GM18505 (cell line): ENCODE data around the gene GPA33.

Experiments
- ATAC-seq: cut with Tn5 transposase; IDR thresholded peaks from one replicate; pipeline ENCODE4 v1.9.1; 2021; ENCODE audit not compliant: unreplicated experiment
- POLR2A ChIP-seq: IDR thresholded peaks from 4 replicates; pipeline ENCODE4 v1.6.1; 2011; ENCODE audit warnings: borderline replicate concordance; ENCODE audit not compliant: insufficient read depth, insufficient read length; ENCODE audit errors: extremely low read depth

The GPA33 gene

GRCh38 chr1:167090314-167090942 is at the start of gene GPA33:
Gene GPA33, minus strand, starts transcription at chr1:167090377. Its CDS starts 90 bp downstream, at chr1:167090287.
- ATAC-seq = peak; percentile 79
- no peak for TF ChIP-seq POLR2A

GRCh38 chr1:167138703-167139102 is 48.5 kb upstream of the GPA33 start:
- ATAC-seq = no peak
- TF ChIP-seq POLR2A = no peak

- ATAC-seq = no peak
- no peak for TF ChIP-seq POLR2A
Measured at GRCh38 chr1:167137793-167138510, 47.8 kb upstream of the GPA33 start.

GRCh38 chr1:167137332-167137781 is 47.2 kb upstream of the GPA33 start:
- no peak for TF ChIP-seq POLR2A
- ATAC-seq = no peak

GRCh38 chr1:167136806-167137205 is 46.6 kb upstream of the GPA33 start:
- TF ChIP-seq POLR2A = no peak
- ATAC-seq = no peak

- no peak for ATAC-seq
- no peak for TF ChIP-seq POLR2A
Measured at GRCh38 chr1:167136191-167136614, 46.0 kb upstream of the GPA33 start.

- TF ChIP-seq POLR2A = no peak
- ATAC-seq = no peak
Measured at GRCh38 chr1:167135281-167135840, 45.2 kb upstream of the GPA33 start.

GRCh38 chr1:167132301-167133010 is 42.3 kb upstream of the GPA33 start:
- no peak for TF ChIP-seq POLR2A
- ATAC-seq = no peak

GRCh38 chr1:167130829-167131510 is 40.8 kb upstream of the GPA33 start:
- no peak for TF ChIP-seq POLR2A
- no peak for ATAC-seq

- no peak for TF ChIP-seq POLR2A
- ATAC-seq = no peak
Measured at GRCh38 chr1:167128261-167129227, 38.4 kb upstream of the GPA33 start.

- no peak for ATAC-seq
Measured at GRCh38 chr1:167127661-167128060, 37.5 kb upstream of the GPA33 start.

GRCh38 chr1:167127236-167127635 is 37.1 kb upstream of the GPA33 start:
- TF ChIP-seq POLR2A = no peak

More at GRCh38 chr1:167127661-167128060, 37.5 kb upstream of the GPA33 start:
- TF ChIP-seq POLR2A = no peak

More at GRCh38 chr1:167127236-167127635, 37.1 kb upstream of the GPA33 start:
- ATAC-seq = no peak
